CD4-positive, alpha-beta T cell treated with Interleukin-15 for 4 hours (primary cell): Measurements from ENCODE around the gene MICAL3.

Source experiments
- DNase-seq: peaks from one replicate; pipeline ENCODE4 v3.0.0-alpha.2; 2020; ENCODE audit warnings: low spot score

MICAL3 gene

DNA sequence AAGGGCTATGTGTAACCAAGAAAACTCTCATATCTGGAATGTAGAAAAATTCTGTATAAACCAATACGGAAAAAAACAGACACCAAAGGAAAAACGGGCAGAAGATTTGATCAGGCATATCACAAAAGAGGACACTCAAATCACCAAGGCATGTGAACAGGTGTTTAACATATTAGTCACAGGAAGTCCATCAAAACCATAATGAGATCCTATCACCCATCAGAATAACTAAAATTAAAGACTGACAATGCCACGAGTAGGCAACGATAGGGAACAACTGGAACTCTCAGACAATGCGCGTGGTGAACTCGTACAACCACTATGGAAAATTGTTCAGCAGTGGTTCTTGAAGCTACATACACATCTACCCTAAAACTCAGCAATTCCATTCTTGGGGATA lies 94.5 kb downstream of the MICAL3 start:
- no peak for DNase-seq

DNA sequence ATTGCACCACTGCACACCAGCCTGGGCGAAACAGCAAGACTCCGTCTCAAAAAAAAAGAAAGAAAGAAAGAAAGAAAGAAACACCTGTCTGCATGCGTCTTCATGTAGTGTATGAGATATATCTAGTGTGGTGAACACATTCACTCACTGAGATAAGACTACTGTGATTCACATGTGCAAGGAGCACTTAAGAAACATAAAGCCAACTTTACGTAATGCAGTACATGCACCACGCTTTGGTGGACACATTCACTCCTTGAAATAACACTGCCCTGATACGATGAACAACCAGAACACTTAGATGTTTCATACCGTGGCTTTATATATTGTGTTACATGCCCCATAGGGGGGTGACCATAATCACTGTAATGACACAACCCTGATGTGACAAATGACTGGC lies 96.0 kb downstream of the MICAL3 start:
- no peak for DNase-seq

DNA sequence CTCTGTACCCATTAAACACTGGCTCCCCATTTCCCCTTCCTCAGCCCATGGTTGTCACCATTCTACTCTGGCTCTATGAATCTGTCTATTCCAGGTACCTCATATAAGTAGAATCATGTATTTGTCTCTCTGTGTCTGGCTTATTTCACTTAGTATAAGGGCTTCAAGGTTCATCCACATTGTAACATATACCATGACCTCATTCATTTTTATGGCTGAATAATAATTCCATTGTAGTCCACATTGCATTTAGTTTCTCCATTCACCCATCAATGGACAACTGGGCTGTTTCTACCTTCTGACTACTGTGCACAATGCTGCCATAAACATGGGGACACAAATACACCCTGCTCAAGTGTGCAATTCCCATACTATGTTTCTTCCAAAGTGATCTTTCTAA lies 97.3 kb downstream of the MICAL3 start:
- no peak for DNase-seq

DNA sequence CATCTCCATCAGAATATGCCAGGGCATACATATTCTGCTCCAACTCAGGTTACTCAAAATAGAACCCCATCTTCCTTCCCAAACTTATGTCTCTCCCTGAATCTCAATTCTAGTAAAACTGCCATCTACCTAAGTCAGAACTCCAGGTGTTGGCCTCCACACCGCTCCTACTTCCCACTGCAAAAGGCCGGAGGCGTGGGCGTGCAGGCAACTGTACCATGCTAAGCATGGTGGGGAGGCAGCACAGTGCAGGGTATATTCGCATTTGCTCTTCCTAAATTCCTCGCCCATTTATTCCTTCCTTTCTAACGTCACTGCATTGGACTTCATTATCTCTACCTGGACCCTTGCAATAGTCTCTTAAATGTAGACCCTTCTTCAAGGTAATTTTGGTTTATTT lies 97.8 kb downstream of the MICAL3 start:
- DNase-seq, result no peak

DNA sequence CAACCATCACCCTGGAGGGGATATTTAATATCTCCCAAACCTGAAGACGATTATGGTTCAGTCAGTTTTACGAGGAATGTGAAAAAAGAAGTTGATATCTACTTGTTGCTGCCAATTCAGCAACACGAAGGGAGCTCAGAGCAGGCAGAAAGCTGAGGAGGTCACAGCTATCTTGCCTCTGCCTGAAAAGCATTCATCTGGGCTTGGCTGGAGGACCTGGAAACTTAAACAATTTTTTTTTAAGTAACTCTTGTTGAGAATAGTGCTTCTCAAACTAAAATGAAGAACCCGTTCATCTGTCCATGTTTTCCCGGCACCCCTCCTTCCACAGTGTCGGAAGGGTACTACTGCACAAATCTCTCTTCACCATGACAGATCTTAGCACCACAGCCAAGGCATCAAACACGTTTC lies 98.9 kb downstream of the MICAL3 start:
- no peak for DNase-seq

DNA sequence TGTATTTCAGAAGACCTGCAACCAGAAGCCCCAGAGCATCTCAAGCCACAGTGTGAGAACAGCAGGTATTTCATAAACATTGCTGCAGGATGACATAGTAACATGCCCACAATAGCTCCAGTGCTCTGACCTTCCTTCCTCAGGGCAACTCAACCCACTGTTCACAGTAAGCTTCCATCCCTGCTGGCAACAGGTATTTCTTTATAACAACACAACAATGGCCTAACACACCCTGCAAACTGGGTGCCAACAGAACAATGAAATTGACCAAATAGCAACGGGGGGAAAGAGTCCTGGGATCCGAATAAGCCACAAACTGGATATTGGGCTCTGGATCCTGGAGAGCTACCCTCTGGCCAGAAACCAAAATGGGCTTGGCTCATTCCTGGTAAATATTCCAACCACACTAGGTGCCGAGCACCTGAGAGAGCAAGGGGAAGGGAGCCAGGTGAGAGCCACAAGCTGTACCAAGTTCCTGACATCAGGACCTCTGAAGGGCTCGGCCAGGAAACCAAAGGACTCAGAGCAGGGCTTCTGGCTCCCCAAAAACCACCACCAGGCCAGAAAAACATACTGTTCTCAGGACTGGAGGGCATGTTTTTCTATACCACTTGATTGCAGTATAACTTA lies 99.5 kb downstream of the MICAL3 start:
- no peak for DNase-seq

DNA sequence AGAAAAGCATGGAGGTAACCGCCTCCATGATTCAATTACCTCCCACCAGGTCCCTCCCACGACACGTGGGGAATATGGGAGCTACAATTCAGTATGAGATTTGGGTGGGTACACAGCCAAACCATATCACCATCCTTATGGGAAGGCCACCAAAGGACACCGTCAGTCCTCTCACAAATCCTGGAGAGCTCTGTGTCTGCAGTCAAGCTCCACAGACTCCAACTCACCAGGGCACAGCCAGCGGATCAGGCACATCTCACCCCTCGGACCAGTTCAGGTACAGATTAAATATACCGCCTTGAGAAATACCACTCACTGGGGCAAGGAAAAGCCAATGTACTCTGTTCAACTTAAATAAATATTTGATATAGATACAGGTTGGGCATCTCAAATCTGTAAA lies 100.3 kb downstream of the MICAL3 start:
- no peak for DNase-seq

DNA sequence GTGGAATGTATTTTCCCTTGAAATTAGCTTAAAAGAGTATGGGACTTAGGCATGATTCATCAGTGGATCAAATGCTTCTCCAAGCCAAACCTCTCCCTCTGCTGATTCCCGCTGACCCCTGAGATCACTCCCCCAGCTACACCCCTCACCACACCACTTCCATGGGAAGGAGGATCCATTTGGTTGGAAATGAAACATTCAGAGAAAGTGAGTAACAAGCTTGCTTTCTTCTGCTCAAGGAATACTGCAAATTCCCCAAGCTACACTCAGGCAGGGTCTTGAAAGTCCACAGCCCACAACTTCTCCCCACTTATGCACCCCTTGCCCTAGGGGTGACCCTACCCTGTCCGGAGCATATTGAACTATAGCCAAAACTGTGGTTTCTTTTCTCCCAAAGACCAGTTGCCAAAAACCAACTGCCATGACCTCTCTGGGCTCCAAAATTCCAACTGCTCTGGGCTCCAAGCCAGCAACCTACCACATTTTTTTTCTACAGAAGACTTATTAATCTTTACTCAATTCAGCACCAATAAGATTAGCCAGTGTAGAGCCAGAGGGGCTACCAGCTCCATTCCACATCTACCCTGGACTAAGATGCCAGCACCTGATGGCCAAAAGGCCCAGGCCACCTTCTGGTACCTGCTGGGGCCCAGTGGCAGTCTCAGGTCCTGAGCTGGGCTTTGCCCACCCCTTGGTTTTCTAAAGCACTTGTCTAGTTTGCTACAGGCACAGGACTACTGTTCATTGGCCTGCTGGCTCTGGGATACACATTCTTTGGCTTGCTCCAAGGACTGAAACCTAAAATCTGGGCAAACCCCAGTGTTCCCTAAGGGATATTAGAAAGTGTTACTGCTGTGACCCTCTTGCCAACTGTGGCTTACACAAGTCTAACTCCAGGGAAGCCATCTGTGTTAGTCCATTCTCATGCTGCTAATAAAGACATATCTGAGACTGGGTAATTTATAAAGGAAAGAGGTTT lies 101.1 kb downstream of the MICAL3 start:
- DNase-seq, result no peak

DNA sequence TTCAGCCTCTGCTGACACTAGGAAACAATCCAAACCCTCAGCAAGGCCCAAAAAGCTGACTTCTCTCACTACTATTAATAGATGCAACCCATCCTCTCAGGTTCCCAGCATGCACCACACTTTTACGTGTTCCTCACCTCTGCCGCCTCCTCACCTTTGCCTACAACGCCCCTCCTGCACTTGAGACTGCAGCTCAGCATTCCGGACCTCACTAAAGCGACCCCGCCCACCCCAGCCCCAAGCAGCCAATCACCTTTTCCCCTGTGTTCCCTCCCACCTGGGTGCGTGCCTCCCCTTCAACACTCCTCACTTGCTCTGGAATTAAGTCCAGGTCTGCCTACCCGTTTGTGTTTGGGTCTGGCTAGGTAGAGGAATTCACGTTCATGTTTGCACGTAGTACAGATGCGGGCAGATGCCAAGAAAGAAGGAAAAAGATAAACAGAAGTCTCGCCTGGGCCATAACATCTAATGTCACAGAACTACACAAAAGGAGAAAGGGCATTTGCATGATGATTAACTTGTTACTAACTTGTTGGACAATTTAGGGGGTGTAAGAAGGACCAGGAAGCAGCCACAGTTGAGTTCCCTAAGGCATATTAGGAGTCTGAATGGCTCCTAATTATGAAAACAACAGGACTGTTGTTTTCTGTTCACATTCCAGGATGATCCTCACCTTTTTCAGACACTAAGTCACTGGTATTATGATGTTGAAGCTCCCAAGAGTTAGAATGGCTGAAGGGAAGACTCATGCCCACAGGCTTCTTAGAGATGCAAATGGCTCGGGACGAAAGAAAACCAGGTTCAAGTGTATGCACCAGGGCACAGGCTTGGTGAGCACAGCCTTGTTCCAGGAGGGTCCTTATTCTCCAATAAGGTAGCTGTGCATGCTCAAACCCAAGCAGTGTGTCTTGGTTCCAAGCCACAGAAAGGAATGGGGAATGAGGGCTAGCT lies 102.2 kb downstream of the MICAL3 start:
- DNase-seq, result no peak

DNA sequence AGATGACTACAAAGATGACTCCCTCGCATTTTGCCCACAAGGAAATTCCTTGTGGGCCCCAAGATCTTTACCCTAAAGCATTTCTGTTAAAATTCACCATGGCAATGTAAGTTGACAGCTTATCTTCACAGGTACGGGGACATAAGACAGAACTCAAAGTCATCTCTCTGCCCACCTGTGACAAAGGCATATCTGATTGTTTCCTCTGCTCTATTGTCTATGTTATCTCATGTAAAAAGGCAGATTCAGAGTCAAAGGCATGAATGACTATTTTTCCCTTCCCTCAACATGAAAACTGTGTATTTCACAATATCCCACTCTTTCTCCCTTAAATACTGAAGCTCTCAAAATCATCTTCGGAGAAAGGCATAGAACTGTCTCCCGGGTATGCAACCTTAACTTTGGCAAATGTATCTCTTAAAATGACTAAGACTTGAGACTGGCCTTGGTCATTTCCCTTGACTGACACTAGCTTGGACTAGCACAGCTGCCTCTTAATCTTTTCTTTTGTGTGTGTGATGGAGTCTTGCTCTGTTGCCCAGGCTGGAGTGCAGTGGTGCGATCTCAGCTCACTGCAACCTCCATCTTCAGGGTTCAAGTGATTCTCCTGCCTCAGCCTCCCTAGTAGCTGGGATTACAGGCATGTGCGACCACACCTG lies 103.2 kb downstream of the MICAL3 start:
- no peak for DNase-seq

DNA sequence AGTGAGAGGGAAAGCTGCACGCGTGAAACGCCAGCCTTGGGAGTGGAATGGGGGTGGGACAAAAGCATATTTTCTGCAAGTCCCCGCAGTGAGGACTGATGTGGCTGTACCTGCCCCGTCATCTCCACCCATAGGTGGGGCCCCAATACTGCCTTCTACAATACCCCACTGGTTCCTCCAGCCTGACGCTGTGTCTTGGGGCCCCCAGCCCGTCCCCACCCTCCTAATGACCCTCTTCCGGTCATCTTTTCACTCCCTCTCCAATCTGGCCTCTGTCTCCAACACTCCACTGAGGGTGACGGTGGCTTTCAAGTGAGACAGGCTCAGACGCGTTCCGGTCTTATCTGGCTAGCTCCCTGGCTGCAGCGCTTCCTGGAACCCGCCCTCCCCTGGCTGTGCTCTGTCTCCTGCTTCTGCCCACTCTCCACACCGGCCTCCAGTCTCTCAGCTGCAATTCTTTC lies 104.2 kb downstream of the MICAL3 start:
- no peak for DNase-seq

DNA sequence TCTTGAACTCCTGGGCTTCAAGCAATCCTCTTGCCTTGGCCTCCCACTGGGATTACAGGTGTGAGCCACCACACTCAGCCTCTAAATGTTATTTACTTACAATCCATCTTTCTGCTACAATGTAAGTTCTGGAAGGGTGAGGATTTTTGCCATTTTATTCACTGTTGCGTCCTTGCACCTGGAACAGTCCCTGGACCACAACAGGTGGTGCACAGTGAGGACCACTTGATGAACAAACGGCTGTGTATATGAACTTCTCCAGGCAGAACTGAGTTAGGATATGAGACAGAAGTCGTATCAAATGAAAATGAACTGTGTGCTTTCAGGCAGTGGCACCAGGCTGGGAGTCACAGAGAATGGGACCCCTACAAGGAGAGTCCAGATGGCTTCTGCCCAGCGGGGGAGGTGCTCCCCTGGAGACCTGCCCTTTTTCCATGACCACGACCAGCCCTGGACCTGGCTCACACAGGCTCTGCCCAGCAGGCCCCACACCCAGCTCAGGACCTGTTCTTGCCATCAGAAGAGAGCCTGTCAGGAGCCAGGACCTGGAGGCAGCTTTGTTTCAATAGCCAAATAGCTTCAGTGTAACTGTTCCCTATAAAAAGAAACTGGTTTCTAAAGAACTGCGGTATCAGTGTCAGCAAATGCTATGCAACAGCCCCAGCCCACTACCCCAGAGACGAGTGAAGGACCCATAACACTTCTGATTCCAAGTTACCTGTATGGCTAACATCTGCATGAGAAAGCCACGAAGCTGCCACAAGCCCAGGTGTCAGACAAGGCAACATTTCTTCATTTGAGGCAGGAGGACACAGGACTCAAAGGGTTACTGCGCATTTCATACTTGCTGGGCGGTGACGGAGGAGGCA lies 104.9 kb downstream of the MICAL3 start:
- DNase-seq, result no peak

DNA sequence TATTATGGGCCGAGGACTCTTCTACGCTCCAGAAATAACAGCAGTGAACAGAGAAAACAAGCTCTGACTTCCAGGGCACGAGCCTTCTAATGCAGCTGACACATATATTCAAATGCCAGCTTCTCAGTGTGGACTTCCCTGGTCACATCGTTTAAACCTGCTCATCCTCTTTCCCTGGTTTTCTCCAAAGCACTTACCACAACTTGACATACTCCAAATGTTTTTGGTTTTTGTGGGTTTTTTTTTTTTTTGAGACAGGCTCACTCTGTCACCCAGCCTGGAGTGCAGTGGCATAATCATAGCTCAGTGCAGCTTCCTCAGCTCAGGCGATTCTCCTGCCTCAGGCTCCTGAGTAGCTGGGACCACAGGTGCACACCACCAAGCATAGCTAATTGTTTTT lies 105.5 kb downstream of the MICAL3 start:
- DNase-seq, result no peak

DNA sequence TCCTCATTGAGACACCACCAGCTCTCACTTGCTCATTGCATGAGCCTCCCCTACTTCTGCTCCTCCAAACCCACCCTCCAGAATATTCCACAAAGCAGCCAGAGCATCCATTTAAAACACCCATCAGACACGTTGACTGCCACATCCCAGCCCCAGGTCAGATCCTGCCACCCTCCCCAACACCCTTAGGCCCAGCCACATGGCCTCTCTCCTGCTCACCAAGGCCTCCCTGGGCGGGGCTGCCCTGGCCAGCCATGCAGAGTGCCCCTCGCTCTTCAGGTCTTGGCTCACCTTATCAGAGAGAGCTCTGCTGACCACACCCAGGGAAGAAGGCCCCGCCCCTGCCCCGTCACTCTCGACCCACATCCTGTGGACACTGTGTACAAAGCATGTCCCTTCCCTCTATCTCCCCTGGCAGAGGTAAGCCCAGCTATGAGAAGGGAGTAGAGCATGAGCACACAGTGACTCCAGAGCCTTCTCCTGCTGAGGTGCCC lies 106.8 kb downstream of the MICAL3 start:
- no peak for DNase-seq

DNA sequence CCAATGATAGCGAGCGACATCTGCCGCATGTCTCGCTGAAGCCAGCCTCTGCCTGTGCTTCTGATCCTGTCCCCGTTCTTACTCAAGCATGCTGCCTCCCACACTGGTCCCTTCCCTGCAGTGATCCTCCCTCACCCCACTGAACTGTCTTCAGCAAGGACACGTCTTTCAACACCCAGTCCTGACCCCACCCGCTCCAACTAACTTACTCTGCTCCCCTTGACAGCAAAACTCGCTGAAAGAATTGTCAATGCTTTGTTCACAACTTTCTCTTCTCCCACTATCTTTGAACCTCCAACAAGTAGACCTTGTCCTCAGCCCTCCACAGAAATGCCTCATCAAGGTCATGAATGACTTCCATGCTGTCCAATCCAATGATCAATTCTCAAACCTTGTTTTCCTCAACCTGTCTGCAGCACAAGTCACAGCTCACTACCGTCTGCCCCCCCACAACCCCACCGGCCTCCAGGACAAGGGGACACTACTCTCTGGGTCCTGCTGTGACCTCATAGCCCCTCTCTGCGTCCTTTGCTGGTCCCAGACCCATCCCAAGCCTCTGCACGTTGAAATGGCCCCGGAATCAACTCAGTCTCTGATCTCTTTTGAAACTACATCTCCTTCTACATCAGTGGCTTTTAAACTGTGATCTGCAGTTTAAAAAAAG lies 108.0 kb downstream of the MICAL3 start:
- no peak for DNase-seq

DNA sequence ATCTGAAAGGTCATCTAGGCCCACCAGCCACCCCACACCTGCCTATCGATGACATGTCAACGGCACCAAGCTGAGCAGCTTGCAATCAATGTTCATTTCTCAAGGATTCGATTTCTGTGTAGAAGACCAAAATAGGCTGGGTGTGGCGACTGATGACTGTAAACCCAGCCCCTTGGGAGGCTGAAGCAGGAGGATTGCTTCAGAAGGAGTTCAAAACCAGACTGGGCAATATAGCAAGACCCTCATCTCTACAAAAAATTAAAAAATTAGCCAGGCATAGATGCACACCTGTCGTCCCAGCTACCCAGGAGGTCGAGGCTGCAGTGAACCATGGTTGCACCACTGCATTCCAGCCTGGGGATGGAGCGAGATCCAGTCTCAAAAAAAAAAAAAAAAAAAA lies 108.7 kb downstream of the MICAL3 start:
- no peak for DNase-seq

DNA sequence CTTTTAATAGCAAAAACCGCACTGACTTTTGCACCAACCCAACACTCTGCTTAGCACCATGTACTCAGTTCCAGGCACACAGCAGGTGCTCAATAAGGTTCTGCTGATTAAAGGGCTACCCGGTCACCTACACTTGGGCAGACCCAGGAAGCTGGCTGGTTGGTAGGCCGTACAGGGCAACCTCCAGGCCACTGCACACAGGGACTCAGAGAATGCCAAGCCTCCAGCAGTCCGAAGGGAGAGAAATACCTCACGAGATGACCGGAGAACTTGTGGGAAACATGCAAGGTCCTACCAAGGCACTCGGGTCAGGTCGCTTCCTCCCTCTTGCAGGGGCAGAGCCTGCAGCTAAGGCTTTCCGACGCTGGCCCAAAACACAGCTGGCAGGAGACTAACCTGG lies 109.2 kb downstream of the MICAL3 start:
- DNase-seq, result no peak

DNA sequence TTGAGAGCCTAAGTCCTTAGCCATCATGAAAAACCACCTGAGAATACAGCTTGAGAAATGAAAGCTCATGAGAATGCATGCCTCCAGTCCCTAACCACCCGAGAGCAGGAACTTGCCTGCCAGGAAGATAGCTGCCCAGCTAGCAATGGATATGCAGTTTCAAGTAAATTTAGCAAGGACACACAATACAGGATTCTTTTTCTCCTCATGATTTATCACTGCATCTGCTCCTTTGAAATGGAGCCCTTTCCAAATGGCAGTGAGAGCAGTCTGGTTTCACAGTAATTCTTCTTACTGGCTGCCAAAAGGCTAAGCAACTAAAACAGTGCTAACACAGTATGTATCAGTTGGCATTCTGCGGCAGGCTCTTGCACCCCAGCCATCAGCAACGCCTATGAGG lies 109.9 kb downstream of the MICAL3 start:
- DNase-seq, result no peak

DNA sequence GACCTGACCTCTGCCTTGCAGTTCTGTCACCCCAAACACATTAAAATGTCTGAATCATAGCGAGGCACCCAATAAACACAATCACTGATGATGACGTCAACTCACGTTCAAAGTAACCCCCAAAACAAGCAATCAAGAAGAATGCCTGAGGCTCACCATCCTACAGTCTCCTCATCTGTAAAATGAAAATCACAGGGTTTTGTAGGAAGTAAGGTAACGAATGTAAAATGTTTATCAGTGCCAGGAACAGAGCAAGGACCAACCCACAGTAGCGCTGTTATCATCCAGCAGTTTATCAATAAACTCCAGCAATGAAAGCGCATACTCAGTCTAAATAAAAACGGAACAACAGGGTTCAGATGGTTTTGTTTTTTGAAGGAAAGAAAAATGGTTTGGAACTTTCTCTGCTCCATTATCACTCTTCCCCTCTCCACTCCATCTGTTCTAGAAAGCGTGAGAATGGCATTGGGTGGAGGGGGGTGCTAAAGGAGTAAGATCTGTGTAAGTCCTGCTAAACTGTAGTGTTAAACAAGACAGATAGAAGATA lies 110.5 kb downstream of the MICAL3 start:
- no peak for DNase-seq
